GM23338 (cell line): ENCODE results near the gene RELN.

Experiments used
- CREB1 ChIP-seq: fragments of 250-450 bp; sonication (Bioruptor Pico); IDR thresholded peaks from 2 replicates; pipeline ENCODE4 v1.5.0; 2020; ENCODE audit warnings: low read depth, mild to moderate bottlenecking, moderate library complexity
- CTCF ChIP-seq, 2 experiments: fragments of 200-600 bp in 1 of 2; sonication (generic) in 1 of 2; conservative IDR thresholded peaks; 2 replicates each; pipeline versions ENCODE4 v1.5.1 to v1.6.1; 2016 to 2017; ENCODE audit warnings: antibody characterized with exemption in 2 of 2, low read depth in 2 of 2, mild to moderate bottlenecking in 2 of 2, moderate library complexity in 1 of 2
- ETS1 ChIP-seq: IDR thresholded peaks from 2 replicates; pipeline ENCODE4 v1.6.1; 2016; ENCODE audit warnings: antibody characterized with exemption
- EZH2 ChIP-seq: fragments of 200-600 bp; sonication (generic); IDR thresholded peaks from one replicate; pipeline ENCODE4 v1.8.0; 2017; ENCODE audit warnings: antibody characterized with exemption, mild to moderate bottlenecking, low read depth; ENCODE audit not compliant: unreplicated experiment
- EZH2phosphoT487 ChIP-seq: fragments of 200-600 bp; sonication (generic); IDR thresholded peaks from one replicate; pipeline ENCODE4 v1.8.1; 2018; ENCODE audit warnings: antibody characterized with exemption; ENCODE audit not compliant: unreplicated experiment
- JUNB ChIP-seq: IDR thresholded peaks from one replicate; pipeline ENCODE4 v1.6.1; 2016; ENCODE audit warnings: antibody characterized with exemption; ENCODE audit not compliant: unreplicated experiment
- NANOG ChIP-seq: IDR thresholded peaks from 2 replicates; pipeline ENCODE4 v1.6.1; 2016; ENCODE audit warnings: antibody characterized with exemption, borderline replicate concordance
- POLR2AphosphoS5 ChIP-seq: IDR thresholded peaks from 2 replicates; pipeline ENCODE4 v1.6.1; 2016; ENCODE audit warnings: antibody characterized with exemption, low read depth
- REST ChIP-seq: IDR thresholded peaks from one replicate; pipeline ENCODE4 v1.6.1; 2018; ENCODE audit warnings: antibody characterized with exemption; ENCODE audit not compliant: unreplicated experiment
- ZNF114 ChIP-seq: fragments of 250-450 bp; sonication (Bioruptor Pico); IDR thresholded peaks from 2 replicates; pipeline ENCODE4 v1.5.0; 2020; ENCODE audit warnings: mild to moderate bottlenecking, moderate library complexity
- ZNF331 ChIP-seq: fragments of 250-450 bp; sonication (Bioruptor Pico); IDR thresholded peaks from 2 replicates; pipeline ENCODE4 v1.5.0; 2020; ENCODE audit warnings: low read depth, mild to moderate bottlenecking, moderate library complexity

GRCh38 chr7:103657474-103657894 is 332.0 kb downstream of the RELN start:
- TF ChIP-seq POLR2AphosphoS5 (no peak), JUNB (no peak), EZH2 (no peak), CTCF (conservative IDR thresholded peaks at IDR 0.05; ENCODE audit: low read depth in 2 of 2) (no peak), EZH2phosphoT487 (no peak), ZNF114 (CRISPR knock-in tag) (no peak), REST (no peak), CREB1 (no peak), NANOG (no peak), ZNF331 (no peak), ETS1 (no peak)
